HG03457 (cell line): ENCODE data around the gene CHD8.
"Not testable (repeated sequence)": the region's sequence is repeated elsewhere in the genome, so short reads cannot be mapped to it uniquely, and the experiment has no call there.

ENCODE experiments used
- ATAC-seq: cut with Tn5 transposase; IDR thresholded peaks from one replicate; pipeline ENCODE4 v1.9.1; 2021; ENCODE audit warnings: moderate number of reproducible peaks; ENCODE audit not compliant: unreplicated experiment

The CHD8 gene

GRCh38 chr14:21379338-21379737 lies 76.6 kb downstream of the CHD8 start:
- ATAC-seq = no peak

GRCh38 chr14:21373980-21374379 lies 81.9 kb downstream of the CHD8 start:
- ATAC-seq = no peak

GRCh38 chr14:21372814-21373213 lies 83.1 kb downstream of the CHD8 start:
- ATAC-seq = not testable (repeated sequence)

- no peak for ATAC-seq
These were observed 85.8 kb downstream of the CHD8 start for GRCh38 chr14:21369949-21370679.

- no peak for ATAC-seq
These were observed 88.3 kb downstream of the CHD8 start for GRCh38 chr14:21367582-21368144.

GRCh38 chr14:21356511-21356910 lies 99.4 kb downstream of the CHD8 start:
- ATAC-seq = no peak

- no peak for ATAC-seq
These were observed 103.3 kb downstream of the CHD8 start for GRCh38 chr14:21352587-21352986.

GRCh38 chr14:21350539-21350938 lies 105.4 kb downstream of the CHD8 start:
- ATAC-seq = no peak

- ATAC-seq = no peak
These were observed 108.7 kb downstream of the CHD8 start for GRCh38 chr14:21347201-21347600.

- ATAC-seq = no peak
These were observed 109.3 kb downstream of the CHD8 start for GRCh38 chr14:21346532-21347135.

- no peak for ATAC-seq
These were observed 112.7 kb downstream of the CHD8 start for GRCh38 chr14:21343035-21343794.
